Activated CD8-positive, alpha-beta T cell treated with anti-CD3 and anti-CD28 coated beads, Interleukin-2, amount 10 ng/mL, durations not matched to agents 7 days and 5 days (primary cell): ENCODE results near the gene SEC24D. TPM values are rescaled to one million over a fixed set of nuclear protein-coding genes. Genes with fewer than 3 reads are reported as not detected.
"Not testable (repeated sequence)": the region's sequence is repeated elsewhere in the genome, so short reads cannot be mapped to it uniquely, and the experiment has no call there.

Experiments
- ATAC-seq: fragments of 150-1000 bp; cut with Tn5 transposase; one replicate; pipeline ENCODE4 v1.10.0; 2021; ENCODE audit warnings: moderate library complexity
- CTCF ChIA-PET: fragments of 350-600 bp; sonication (Branson Sonifier 250); formaldehyde crosslinking; loops from one replicate; lab custom pipeline; 2021; ENCODE audit warnings: antibody characterized with exemption; lab: Charles Lee
- POLR2A ChIA-PET: fragments of 350-600 bp; sonication (Branson Sonifier 250); formaldehyde crosslinking; loops from one replicate; lab custom pipeline; 2021; ENCODE audit warnings: antibody characterized with exemption; lab: Charles Lee
- DNase-seq: peaks from one replicate; pipeline ENCODE4 v3.0.0-alpha.2; 2020
- H3K27ac Mint-ChIP-seq: one replicate; pipeline ENCODE4 v1.8.0; 2021; ENCODE audit warnings: mild to moderate bottlenecking, mixed read lengths
- H3K27me3 Mint-ChIP-seq: one replicate; pipeline ENCODE4 v1.8.0; 2021; ENCODE audit warnings: low read depth, mixed read lengths
- H3K36me3 Mint-ChIP-seq: one replicate; pipeline ENCODE4 v1.8.0; 2021; ENCODE audit warnings: low read depth, mixed read lengths
- H3K4me1 Mint-ChIP-seq: one replicate; pipeline ENCODE4 v1.8.0; 2021; ENCODE audit warnings: low read depth, mixed read lengths
- H3K4me3 Mint-ChIP-seq: one replicate; pipeline ENCODE4 v1.8.0; 2021; ENCODE audit warnings: mild to moderate bottlenecking, mixed read lengths
- H3K9me3 Mint-ChIP-seq: one replicate; pipeline ENCODE4 v1.8.0; 2022; ENCODE audit warnings: mixed read lengths; ENCODE audit not compliant: insufficient read depth
- total RNA-seq, 2 experiments: library from RNA; stranded (reverse); gene quantifications; one replicate each; pipeline ENCODE4 v1.2.3, GENCODE V29; 2021

SEC24D gene
- total RNA-seq, 2 experiments from 2014 or later = 29.5 to 32.7 TPM

DNA sequence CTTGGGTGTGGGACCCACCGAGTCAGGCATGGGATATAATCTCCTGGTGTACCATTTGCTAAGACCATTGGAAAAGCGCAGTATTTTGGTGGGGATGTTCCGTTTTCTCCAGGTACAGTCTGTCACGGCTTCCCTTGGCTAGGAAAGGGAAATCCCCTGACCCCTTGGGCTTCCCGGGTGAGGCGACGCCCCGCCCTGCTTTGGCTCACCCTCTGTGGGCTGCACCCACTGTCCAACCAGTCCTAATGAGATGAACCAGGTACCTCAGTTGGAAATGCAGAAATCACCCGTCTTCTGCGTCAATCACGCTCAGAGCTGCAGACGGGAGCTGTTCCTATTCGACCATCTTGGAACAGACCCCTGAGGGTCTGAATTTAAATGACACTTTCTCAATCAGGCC, 53.0 kb downstream of the SEC24D start:
- H3K9me3 Mint-ChIP-seq, H3K4me1 Mint-ChIP-seq, ATAC-seq, CTCF ChIA-PET, H3K4me3 Mint-ChIP-seq, H3K27me3 Mint-ChIP-seq, DNase-seq, H3K27ac Mint-ChIP-seq, POLR2A ChIA-PET: not testable (repeated sequence)
- peaks cover 16% of the 10 kb centered on the region for H3K36me3 Mint-ChIP-seq

DNA sequence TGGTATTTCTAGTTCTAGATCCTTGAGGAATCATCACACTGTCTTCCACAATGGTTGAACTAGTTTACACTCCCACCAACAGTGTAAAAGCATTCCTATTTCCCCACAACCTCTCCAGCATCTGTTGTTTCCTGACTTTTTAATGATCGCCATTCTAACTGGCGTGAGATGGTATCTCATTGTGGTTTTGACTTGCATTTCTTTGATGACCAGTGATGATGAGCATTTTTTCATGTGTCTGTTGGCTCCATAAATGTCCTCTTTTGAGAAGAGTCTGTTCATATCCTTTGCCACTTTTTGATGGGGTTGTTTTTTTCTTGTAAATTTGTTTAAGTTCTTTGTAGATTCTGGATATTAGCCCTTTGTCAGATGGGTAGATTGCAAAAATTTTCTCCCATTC, 58.3 kb downstream of the SEC24D start:
- H3K27ac Mint-ChIP-seq, POLR2A ChIA-PET, H3K27me3 Mint-ChIP-seq, ATAC-seq, DNase-seq, H3K4me1 Mint-ChIP-seq, H3K9me3 Mint-ChIP-seq, H3K4me3 Mint-ChIP-seq, CTCF ChIA-PET, H3K36me3 Mint-ChIP-seq: not testable (repeated sequence)

DNA sequence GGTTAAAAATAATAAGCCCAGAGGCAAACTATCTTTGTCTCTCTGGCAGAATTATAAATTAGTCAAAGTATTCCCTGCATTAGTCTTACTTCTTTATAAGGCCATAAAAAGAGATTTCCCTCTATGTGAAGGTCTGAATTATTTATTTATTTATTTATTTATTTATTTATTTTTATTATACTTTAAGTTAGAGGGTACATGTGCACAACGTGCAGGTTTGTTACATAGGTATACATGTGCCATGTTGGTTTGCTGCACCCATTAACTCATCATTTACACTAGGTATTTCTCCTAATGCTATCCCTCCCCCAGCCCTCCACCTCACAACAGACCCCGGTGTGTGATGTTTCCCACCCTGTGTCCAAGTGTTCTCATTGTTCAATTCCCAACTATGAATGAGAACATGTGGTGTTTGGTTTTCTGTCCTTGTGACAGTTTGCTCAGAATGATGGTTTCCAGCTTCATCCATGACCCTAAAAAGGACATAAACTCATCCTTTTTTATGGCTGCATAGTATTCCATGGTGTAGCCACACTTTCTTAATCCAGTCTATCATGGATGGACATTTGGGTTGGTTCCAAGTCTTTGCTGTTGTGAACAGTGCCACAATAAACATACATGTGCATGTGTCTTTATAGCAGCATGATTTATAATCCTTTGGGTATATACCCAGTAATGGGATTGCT, 58.8 kb downstream of the SEC24D start:
- DNase-seq, H3K4me3 Mint-ChIP-seq, H3K36me3 Mint-ChIP-seq, ATAC-seq, CTCF ChIA-PET, H3K27ac Mint-ChIP-seq, H3K4me1 Mint-ChIP-seq, H3K27me3 Mint-ChIP-seq, H3K9me3 Mint-ChIP-seq, POLR2A ChIA-PET: not testable (repeated sequence)

DNA sequence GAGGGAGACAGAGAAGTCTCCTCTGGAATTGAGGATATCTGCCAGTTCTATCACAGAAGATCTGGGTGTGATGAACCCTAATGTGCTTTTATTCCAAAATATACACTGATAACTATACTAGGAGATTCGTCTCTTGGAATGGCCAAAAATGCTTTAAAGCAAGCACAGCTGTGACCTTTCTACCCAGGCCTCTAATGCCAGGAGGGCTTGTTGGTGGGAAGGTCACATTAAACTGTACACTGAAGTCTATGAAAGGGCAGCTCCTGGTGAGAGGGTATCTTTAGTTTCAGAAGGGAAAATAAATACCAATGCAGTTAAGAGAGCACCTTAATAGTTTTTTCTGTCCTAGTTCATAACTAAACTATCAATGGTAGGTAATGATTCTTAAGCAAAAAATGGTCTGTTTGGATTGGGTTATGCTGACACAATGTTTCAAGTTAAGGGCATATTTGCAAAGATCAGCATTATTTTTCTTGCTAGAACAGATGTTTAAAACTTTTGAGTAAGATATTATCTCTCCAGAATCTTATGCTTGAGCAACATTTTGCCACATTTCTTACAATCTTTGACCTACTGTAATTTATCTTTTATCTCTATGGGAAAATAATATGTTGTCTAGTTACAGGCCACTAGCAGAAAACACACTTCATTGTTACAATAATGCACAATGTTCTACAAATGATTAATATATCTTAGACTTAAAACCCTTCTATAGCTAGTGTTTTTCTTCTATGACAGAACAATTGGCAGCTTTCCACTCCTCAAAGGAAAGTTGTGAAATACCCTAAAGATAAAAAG, 59.6 kb downstream of the SEC24D start:
- peaks cover 3% of the 10 kb centered on the region for H3K36me3 Mint-ChIP-seq
- no peak overlapping the region for H3K4me3 Mint-ChIP-seq
- ChIA-PET CTCF (no interaction called here), POLR2A (no interaction called here)
- DNase-seq = no peak
- H3K4me1 Mint-ChIP-seq = no peaks in the 10 kb centered on the region
- no peak for ATAC-seq
- no peaks in the 10 kb centered on the region for H3K9me3 Mint-ChIP-seq
- H3K27ac Mint-ChIP-seq = no peak overlapping the region
- no peaks in the 10 kb centered on the region for H3K27me3 Mint-ChIP-seq

DNA sequence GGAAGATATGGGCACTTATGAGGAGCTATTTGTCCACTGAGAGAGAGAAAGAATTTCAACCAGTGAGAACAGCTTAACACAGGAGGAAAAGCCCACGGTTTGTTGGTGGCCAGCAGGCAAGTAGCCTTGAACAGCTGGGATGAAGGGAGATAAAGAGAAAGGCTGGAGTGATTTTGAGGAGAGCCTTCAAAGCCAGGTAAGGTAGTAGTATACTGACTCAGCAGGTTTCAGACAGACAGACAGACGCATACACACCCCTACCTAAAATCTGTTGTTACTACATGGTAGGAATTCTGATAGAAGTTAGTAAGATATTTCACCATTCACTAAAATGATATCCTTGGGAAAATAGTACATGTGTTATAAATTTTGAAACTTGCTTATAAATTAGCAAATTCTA, 60.5 kb downstream of the SEC24D start:
- no peak overlapping the region for H3K27ac Mint-ChIP-seq
- no peak for ATAC-seq
- no peaks in the 10 kb centered on the region for H3K36me3 Mint-ChIP-seq

DNA sequence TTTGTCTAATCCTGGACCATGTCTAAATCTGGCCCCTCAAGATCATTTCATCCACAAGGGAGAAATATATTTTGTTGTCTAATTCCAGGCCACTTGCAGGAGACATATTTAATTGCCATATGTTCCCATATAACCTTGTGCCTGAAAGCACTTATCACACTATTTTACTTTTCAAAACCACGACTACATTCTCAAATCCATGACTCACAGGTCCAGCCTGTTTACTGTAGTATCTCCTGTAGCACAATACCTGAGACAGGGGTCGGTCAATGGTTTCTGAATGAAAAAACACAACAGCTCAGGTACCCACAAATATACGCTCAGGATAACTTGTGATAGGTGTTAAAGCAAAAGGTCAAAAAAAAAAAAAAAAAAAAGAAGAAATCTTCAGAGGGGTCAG, 60.9 kb downstream of the SEC24D start:
- ATAC-seq (no peak), DNase-seq (no peak)
- no peak overlapping the region for H3K4me3 Mint-ChIP-seq
- H3K27ac Mint-ChIP-seq = no peak overlapping the region
- H3K27me3 Mint-ChIP-seq = no peaks in the 10 kb centered on the region
- ChIA-PET POLR2A (no interaction called here), CTCF (interaction anchor here (1.0 to 2.1 kb wide), 4 partner anchors 50 to 116 kb away, joined by 3 to 10 read pairs (median 4); partner anchors contain the start of gene SYNPO2)
- H3K4me1 Mint-ChIP-seq = no peaks in the 10 kb centered on the region
- no peaks in the 10 kb centered on the region for H3K9me3 Mint-ChIP-seq
- H3K36me3 Mint-ChIP-seq = no peaks in the 10 kb centered on the region

More for the DNA sequence above, 60.5 kb downstream of the SEC24D start:
- H3K27me3 Mint-ChIP-seq = no peaks in the 10 kb centered on the region
- DNase-seq = no peak
- ChIA-PET CTCF (interaction anchor here (2.1 kb wide), 1 partner anchor 116 kb away, joined by 10 read pairs; no protein-coding TSS in a partner anchor), POLR2A (no interaction called here)
- H3K4me3 Mint-ChIP-seq = no peak overlapping the region
- H3K9me3 Mint-ChIP-seq = no peaks in the 10 kb centered on the region
- no peaks in the 10 kb centered on the region for H3K4me1 Mint-ChIP-seq

DNA sequence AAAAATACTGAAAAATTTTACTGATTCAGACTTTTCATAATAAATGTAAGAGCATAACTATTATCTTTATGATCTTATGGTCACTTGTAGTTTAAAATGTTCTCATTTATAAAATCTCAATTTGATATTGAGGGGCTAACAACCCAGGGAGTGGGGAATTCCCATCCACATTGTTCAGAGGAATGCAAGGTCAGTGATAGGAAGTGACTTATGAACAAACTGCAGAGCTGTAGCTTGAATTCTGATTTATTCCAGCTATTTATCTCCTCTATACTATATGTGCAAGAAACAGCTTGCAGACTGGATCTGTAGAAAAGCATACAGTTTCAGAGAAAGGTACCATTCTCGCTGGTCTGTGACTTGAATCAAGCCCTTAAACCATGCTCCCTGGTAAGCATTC, 61.6 kb downstream of the SEC24D start:
- H3K27me3 Mint-ChIP-seq = no peaks in the 10 kb centered on the region
- no peak overlapping the region for H3K4me3 Mint-ChIP-seq
- no peak for DNase-seq
- H3K36me3 Mint-ChIP-seq = no peaks in the 10 kb centered on the region
- H3K4me1 Mint-ChIP-seq = no peaks in the 10 kb centered on the region
- CTCF ChIA-PET = interaction anchor here (0.9 to 2.1 kb wide), 7 partner anchors 29 to 117 kb away, joined by 3 to 10 read pairs (median 3); partner anchors contain the start of gene SYNPO2
- ATAC-seq = no peak
- H3K9me3 Mint-ChIP-seq = no peaks in the 10 kb centered on the region
- POLR2A ChIA-PET = no interaction called here
- H3K27ac Mint-ChIP-seq = no peak overlapping the region

DNA sequence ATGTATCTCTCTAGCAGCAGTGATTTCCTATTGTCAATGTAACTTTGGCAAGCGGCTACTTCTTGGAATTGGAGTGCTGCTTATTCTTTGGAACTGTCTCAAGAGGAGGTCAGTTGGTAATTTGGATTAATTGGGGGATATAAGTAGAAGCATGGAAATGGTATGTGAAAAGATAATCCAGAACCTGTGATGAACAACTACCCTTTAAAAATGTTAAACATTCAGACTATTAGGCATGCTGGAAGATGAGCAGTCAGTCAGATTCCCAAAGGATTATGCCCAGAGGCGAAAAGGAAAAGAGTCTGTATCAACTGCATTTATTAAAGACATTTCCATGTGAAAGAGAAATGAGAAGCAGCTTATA, 62.5 kb downstream of the SEC24D start:
- ChIA-PET POLR2A (no interaction called here), CTCF (interaction anchor here (0.9 to 1.7 kb wide), 5 partner anchors 28 to 115 kb away, joined by 3 to 6 read pairs (median 3); partner anchors contain the start of gene SYNPO2)
- no peaks in the 10 kb centered on the region for H3K36me3 Mint-ChIP-seq
- no peaks in the 10 kb centered on the region for H3K4me1 Mint-ChIP-seq
- H3K4me3 Mint-ChIP-seq = no peak overlapping the region
- no peaks in the 10 kb centered on the region for H3K9me3 Mint-ChIP-seq
- no peaks in the 10 kb centered on the region for H3K27me3 Mint-ChIP-seq
- DNase-seq = no peak
- no peak overlapping the region for H3K27ac Mint-ChIP-seq
- ATAC-seq = no peak

DNA sequence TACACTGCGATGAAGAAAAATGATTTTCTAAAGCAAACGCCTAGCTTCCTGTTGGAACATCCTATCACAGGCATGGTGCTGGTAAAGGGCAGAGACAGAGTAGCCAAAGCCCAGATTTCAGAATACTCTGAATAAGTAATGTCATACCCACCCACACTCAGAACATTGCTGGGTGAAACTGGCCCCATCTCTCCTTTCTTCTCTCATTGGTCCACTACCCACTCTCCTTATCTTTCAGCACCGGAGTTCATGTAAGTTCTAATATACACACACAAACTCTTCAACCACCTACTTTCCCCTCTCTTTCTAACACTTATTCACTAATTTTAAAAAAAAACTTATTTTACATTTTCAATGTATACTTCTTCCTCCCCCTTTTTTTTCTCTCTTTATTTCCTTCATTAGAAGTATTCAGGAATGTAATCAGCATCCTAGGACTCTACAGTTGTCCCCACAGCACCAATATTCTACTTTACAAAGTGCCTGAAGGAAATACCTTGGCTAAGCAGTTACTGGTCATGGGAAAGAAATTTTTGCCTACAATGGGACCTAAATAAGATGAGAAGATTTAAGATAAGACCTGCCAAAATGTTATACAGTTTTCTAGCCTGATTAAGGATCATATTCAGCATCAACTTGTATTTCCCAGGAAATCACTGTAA, 63.0 kb downstream of the SEC24D start:
- peaks cover 2% of the 10 kb centered on the region for H3K36me3 Mint-ChIP-seq
- CTCF ChIA-PET = interaction anchor here (1.1 to 3.1 kb wide), 9 partner anchors 14 to 131 kb away, joined by 3 to 25 read pairs (median 6); partner anchors contain the start of genes SEC24D and SYNPO2
- H3K4me1 Mint-ChIP-seq = no peaks in the 10 kb centered on the region

DNA sequence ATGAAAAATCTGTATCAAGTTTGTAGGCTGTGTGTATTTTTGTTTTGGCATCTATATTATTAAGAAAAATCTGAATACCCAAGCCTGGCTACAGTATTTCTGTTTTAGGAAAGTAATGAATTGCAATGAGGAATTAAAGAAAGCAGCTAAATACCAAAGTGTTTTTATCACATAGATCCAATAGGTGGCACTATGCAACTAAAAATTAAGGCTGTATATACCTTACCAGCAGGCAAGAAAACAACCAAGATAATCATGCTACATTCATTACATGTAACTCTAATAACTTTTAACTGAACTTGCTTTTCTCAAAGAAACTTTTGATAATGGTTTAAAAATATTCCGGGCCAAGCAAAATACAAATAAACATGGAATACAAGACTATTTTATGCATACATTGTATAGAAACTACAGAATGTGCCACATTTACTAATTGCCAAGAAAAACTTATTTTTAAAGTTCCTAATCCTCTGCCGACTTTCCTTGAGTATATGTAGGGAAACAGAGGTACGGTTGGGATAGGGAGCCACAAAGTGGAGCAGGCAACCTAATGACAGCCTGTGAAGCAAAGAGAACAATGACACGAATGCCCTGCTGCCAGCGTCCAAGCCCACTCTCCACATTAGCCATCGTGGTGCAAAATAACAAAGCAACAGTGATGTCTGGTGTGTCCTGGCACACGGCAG, 63.7 kb downstream of the SEC24D start:
- Mint-ChIP-seq H3K27me3 (no peaks in the 10 kb centered on the region), H3K4me3 (no peak overlapping the region), H3K9me3 (no peaks in the 10 kb centered on the region), H3K27ac (no peak overlapping the region), H3K36me3 (peaks cover 2% of the 10 kb centered on the region), H3K4me1 (no peaks in the 10 kb centered on the region)
- ChIA-PET POLR2A (no interaction called here), CTCF (interaction anchor here (0.6 to 3.1 kb wide), 32 partner anchors 10 to 793 kb away, joined by 3 to 25 read pairs (median 4); partner anchors contain the start of genes SEC24D and SYNPO2)
- peak; percentile 76 for ATAC-seq
- DNase-seq = no peak

More for the DNA sequence above, 63.0 kb downstream of the SEC24D start:
- ATAC-seq (no peak), DNase-seq (no peak)
- no peak overlapping the region for H3K4me3 Mint-ChIP-seq
- POLR2A ChIA-PET = no interaction called here
- H3K9me3 Mint-ChIP-seq = no peaks in the 10 kb centered on the region
- H3K27me3 Mint-ChIP-seq = no peaks in the 10 kb centered on the region
- no peak overlapping the region for H3K27ac Mint-ChIP-seq

DNA sequence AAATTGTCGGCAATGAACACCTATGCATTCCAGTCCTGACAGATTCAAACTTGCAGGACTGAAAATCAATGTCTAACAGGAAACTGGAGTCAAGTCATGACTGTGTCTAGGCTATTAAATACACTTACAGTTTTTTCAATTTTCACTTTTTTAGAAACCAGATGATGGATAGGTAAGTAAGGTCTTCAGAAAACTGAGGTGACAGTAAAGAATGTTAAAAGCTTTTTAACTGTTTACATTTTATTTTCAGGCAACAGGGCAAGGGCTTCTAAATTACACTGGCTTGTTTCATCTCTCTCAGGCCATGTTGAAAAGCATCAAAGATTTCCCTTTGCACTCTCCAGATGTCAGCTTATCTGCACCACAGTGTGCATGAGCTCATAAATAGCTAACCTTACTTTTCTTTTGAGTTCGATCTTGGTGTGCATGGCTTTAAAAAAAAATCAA, 65.2 kb downstream of the SEC24D start:
- Mint-ChIP-seq H3K27ac (no peak overlapping the region), H3K27me3 (no peaks in the 10 kb centered on the region), H3K36me3 (peaks cover 9% of the 10 kb centered on the region), H3K4me3 (no peak overlapping the region), H3K4me1 (no peaks in the 10 kb centered on the region), H3K9me3 (no peaks in the 10 kb centered on the region)
- DNase-seq (no peak), ATAC-seq (no peak)
- CTCF ChIA-PET = interaction anchor here (0.8 to 3.1 kb wide), 7 partner anchors 16 to 120 kb away, joined by 3 to 25 read pairs (median 4); partner anchors contain the start of genes SEC24D and SYNPO2
- POLR2A ChIA-PET = no interaction called here
